ENCODE results near the gene PLCL1. TPM values are rescaled to one million over a fixed set of nuclear protein-coding genes. Genes with fewer than 3 reads are reported as not detected.

PLCL1 gene
- polyA plus RNA-seq, 1 experiment, result 0.09 TPM

DNA sequence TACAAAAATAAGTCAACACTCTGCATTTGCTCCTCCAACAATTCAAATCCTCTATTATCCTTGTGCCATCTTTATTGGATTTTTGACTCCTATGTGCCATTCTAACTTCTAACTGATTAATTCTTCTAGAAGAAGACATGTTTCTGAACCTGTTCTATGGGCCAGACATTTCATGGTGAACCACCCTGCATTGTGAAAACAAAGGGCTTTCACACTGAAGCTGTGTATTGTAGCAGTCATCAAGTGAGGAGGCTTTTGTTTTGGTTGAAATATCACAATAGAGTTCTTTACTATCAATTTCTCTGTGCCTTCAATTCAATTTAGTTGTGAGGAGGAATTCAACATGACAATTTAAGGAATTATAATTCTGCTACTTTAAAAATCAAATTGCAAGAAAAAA is 357.9 kb downstream of the PLCL1 start:
- TF ChIP-seq CTCF (IDR thresholded peaks at IDR 0.05; ENCODE audit: insufficient read depth, low read depth, low read length), result no peak
- POLR2A ChIA-PET, result no interaction called here
- H3K4me3 ChIP-seq (ENCODE audit: low read depth, low read length), result no peak overlapping the region
- no peaks in the 10 kb centered on the region for H3K27me3 ChIP-seq (ENCODE audit: control insufficient read depth, insufficient read depth, low read length)
- CTCF ChIA-PET, result no interaction called here
- no peak for DNase-seq (ENCODE audit: low read depth)
- H3K36me3 ChIP-seq (ENCODE audit: control insufficient read depth, insufficient read depth, low read length), result no peaks in the 10 kb centered on the region

GRCh38 chr2:198164843-198165242 is 360.4 kb downstream of the PLCL1 start:
- no peaks in the 10 kb centered on the region for H3K36me3 ChIP-seq (ENCODE audit: control insufficient read depth, insufficient read depth, low read length)
- H3K27me3 ChIP-seq (ENCODE audit: control insufficient read depth, insufficient read depth, low read length), result no peaks in the 10 kb centered on the region
- DNase-seq (ENCODE audit: low read depth), result no peak
- POLR2A ChIA-PET, result no interaction called here
- CTCF ChIA-PET, result no interaction called here
- H3K4me3 ChIP-seq (ENCODE audit: low read depth, low read length), result no peak overlapping the region
- TF ChIP-seq CTCF (IDR thresholded peaks at IDR 0.05; ENCODE audit: insufficient read depth, low read depth, low read length), result no peak

DNA sequence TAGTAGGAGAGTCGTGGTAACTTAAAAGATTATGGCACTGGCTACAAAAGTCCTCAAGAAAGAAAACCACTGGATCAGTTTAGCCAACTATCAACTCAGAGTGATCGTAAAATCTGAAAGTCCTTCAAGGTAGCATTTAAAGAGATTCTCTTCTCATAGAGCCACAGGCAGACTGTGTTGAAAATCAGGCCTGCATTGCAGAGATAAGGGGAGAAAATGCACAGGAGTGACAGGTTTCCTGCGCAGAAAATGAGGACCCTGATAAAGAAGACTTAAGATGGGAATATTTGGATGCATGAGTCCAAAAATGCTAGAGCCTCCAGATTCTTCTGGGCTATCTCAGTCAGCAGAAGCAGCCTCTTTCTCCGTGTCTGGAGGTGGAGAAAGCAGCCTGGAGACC is 360.9 kb downstream of the PLCL1 start:
- POLR2A ChIA-PET, result no interaction called here
- Histone ChIP-seq H3K36me3 (ENCODE audit: control insufficient read depth, insufficient read depth, low read length) (no peaks in the 10 kb centered on the region), H3K4me3 (ENCODE audit: low read depth, low read length) (no peak overlapping the region), H3K27me3 (ENCODE audit: control insufficient read depth, insufficient read depth, low read length) (no peaks in the 10 kb centered on the region)
- DNase-seq (ENCODE audit: low read depth), result no peak
- TF ChIP-seq CTCF (IDR thresholded peaks at IDR 0.05; ENCODE audit: insufficient read depth, low read depth, low read length), result no peak
- CTCF ChIA-PET, result no interaction called here

DNA sequence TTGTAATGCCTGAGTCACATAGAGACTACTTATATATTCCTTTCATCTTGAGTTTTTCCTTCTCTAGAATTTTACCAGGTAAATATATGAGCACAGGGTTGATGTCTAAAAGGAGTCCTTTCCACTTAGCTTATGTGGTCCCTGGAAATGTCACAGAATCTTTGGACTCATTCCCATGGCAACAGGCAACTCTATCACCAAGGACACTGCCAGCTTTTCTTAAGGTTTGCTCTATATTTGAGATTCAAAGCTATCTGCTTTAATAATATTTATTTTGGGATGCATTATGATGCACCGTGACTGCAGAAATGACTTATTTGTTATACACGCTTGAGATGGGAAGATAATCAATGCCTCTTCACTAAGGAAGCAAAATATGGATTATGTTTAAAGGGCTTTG is 363.0 kb downstream of the PLCL1 start:
- TF ChIP-seq CTCF (IDR thresholded peaks at IDR 0.05; ENCODE audit: insufficient read depth, low read depth, low read length), result no peak
- Histone ChIP-seq H3K4me3 (ENCODE audit: low read depth, low read length) (no peak overlapping the region), H3K27me3 (ENCODE audit: control insufficient read depth, insufficient read depth, low read length) (no peaks in the 10 kb centered on the region), H3K36me3 (ENCODE audit: control insufficient read depth, insufficient read depth, low read length) (no peaks in the 10 kb centered on the region)
- POLR2A ChIA-PET, result no interaction called here
- CTCF ChIA-PET, result no interaction called here
- no peak for DNase-seq (ENCODE audit: low read depth)

DNA sequence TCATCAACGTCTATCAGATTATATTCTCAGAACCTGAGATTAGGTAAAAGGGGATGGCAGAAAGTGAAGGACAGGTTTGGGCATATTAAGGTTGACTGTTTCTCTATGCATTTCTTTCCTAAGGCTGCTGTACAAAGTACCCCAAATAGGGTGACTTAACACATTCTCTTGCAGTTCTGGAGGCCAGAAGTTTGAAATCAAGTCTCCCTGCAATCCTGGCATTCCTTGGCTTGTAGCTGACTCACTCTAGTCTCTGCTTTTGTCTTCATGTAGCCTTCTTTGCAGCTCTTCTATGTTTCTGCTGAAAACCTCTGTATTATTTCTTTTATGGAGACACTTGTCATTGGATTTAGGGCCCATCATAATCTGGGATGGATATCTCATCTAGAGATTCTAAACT is 364.3 kb downstream of the PLCL1 start:
- H3K27me3 ChIP-seq (ENCODE audit: control insufficient read depth, insufficient read depth, low read length), result no peaks in the 10 kb centered on the region
- TF ChIP-seq CTCF (IDR thresholded peaks at IDR 0.05; ENCODE audit: insufficient read depth, low read depth, low read length), result no peak
- no peaks in the 10 kb centered on the region for H3K36me3 ChIP-seq (ENCODE audit: control insufficient read depth, insufficient read depth, low read length)
- POLR2A ChIA-PET, result no interaction called here
- CTCF ChIA-PET, result no interaction called here
- no peak for DNase-seq (ENCODE audit: low read depth)
- no peak overlapping the region for H3K4me3 ChIP-seq (ENCODE audit: low read depth, low read length)
